SK-N-SH treated with all-trans-retinoic acid at 6 μM for 48 hours (cell line): Measurements from ENCODE around the gene MRPL48.

Experiments
- ARNTL ChIP-seq: fragments of 450-650 bp; formaldehyde crosslinking; IDR thresholded peaks from 2 replicates; pipeline ENCODE4 v1.5.0; 2020; ENCODE audit warnings: low read depth, mild to moderate bottlenecking, moderate library complexity, borderline replicate concordance
- BACH2 ChIP-seq: fragments of 250-450 bp; sonication (Bioruptor Pico); IDR thresholded peaks from 2 replicates; pipeline ENCODE4 v1.9.0; 2021; ENCODE audit warnings: mild to moderate bottlenecking, borderline replicate concordance
- CSRNP3 ChIP-seq: fragments of 250-450 bp; sonication (Bioruptor Pico); IDR thresholded peaks from 2 replicates; pipeline ENCODE4 v1.5.1; 2021; ENCODE audit warnings: mild to moderate bottlenecking, moderate library complexity
- ESRRG ChIP-seq: fragments of 250-450 bp; sonication (Bioruptor Pico); IDR thresholded peaks from 2 replicates; pipeline ENCODE4 v1.6.1; 2021; ENCODE audit warnings: mild to moderate bottlenecking
- ISL1 ChIP-seq: fragments of 250-450 bp; sonication (Bioruptor Pico); IDR thresholded peaks from 2 replicates; pipeline ENCODE4 v2.1.2; 2022; ENCODE audit warnings: mild to moderate bottlenecking, moderate library complexity
- OSR1 ChIP-seq: fragments of 250-450 bp; sonication (Bioruptor Pico); IDR thresholded peaks from 2 replicates; pipeline ENCODE4 v1.8.0; 2022; ENCODE audit warnings: moderate library complexity, mild to moderate bottlenecking, inconsistent platforms
- PATZ1 ChIP-seq: fragments of 250-450 bp; sonication (Bioruptor Pico); IDR thresholded peaks from 2 replicates; pipeline ENCODE4 v1.8.0; 2020; ENCODE audit warnings: mild to moderate bottlenecking, moderate library complexity, borderline replicate concordance
- PPARA ChIP-seq: fragments of 250-450 bp; sonication (Bioruptor Pico); IDR thresholded peaks from 2 replicates; pipeline ENCODE4 v1.5.0; 2020; ENCODE audit warnings: mild to moderate bottlenecking, borderline replicate concordance
- RARB ChIP-seq: fragments of 250-450 bp; sonication (Bioruptor Pico); IDR thresholded peaks from 2 replicates; pipeline ENCODE4 v1.8.0; 2021; ENCODE audit warnings: mild to moderate bottlenecking, moderate library complexity
- TSHZ2 ChIP-seq: fragments of 250-450 bp; sonication (Bioruptor Pico); IDR thresholded peaks from 2 replicates; pipeline ENCODE4 v1.5.0; 2020; ENCODE audit warnings: mild to moderate bottlenecking, moderate library complexity
- ZFP3 ChIP-seq: fragments of 250-450 bp; sonication (Bioruptor Pico); IDR thresholded peaks from 2 replicates; pipeline ENCODE4 v1.5.0; 2020; ENCODE audit warnings: mild to moderate bottlenecking, moderate library complexity
- TF ChIP-seq, protein P1 (sequence below): fragments of 250-450 bp; sonication (Bioruptor Pico); IDR thresholded peaks from 2 replicates; pipeline ENCODE4 v1.5.1; 2020; ENCODE audit warnings: low read depth, mild to moderate bottlenecking, moderate library complexity

DNA sequence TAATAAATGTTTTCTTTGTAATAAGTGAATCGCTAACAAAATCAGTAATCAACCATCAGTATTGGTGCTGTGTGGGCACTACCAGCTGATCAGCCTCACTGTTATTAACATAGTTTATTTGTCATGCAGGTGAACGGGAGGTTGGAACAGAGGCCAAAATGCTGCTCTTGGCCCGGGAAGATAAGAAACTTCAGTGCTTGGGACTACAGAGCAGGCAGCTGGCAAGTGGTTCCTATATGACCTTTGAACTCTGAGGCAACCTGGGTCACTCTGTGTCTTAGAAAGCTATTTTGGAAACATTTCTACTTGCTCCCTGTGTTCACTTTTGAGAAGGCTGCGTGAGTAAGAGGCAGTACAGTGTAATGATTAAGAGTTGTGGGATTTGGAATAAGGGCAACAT is 126.6 kb downstream of the MRPL48 start:
- TF ChIP-seq CSRNP3 (CRISPR knock-in tag) (no peak), OSR1 (CRISPR knock-in tag) (no peak), PATZ1 (CRISPR knock-in tag) (no peak), ARNTL (CRISPR knock-in tag) (no peak), RARB (CRISPR knock-in tag) (no peak), ESRRG (no peak), ZFP3 (CRISPR knock-in tag) (no peak), ISL1 (CRISPR knock-in tag) (no peak), TSHZ2 (CRISPR knock-in tag) (no peak), PPARA (CRISPR knock-in tag) (no peak), BACH2 (no peak)
- TF ChIP-seq, protein P1, sequence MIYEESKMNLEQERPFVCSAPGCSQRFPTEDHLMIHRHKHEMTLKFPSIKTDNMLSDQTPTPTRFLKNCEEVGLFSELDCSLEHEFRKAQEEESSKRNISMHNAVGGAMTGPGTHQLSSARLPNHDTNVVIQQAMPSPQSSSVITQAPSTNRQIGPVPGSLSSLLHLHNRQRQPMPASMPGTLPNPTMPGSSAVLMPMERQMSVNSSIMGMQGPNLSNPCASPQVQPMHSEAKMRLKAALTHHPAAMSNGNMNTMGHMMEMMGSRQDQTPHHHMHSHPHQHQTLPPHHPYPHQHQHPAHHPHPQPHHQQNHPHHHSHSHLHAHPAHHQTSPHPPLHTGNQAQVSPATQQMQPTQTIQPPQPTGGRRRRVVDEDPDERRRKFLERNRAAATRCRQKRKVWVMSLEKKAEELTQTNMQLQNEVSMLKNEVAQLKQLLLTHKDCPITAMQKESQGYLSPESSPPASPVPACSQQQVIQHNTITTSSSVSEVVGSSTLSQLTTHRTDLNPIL (CRISPR knock-in tag), result no peak
